ENCODE results near the gene TSHZ2. TPM values are rescaled to one million over a fixed set of nuclear protein-coding genes. Genes with fewer than 3 reads are reported as not detected.

The TSHZ2 gene
- total RNA-seq, 1 donor from 2014 or later: 1.2 TPM

DNA sequence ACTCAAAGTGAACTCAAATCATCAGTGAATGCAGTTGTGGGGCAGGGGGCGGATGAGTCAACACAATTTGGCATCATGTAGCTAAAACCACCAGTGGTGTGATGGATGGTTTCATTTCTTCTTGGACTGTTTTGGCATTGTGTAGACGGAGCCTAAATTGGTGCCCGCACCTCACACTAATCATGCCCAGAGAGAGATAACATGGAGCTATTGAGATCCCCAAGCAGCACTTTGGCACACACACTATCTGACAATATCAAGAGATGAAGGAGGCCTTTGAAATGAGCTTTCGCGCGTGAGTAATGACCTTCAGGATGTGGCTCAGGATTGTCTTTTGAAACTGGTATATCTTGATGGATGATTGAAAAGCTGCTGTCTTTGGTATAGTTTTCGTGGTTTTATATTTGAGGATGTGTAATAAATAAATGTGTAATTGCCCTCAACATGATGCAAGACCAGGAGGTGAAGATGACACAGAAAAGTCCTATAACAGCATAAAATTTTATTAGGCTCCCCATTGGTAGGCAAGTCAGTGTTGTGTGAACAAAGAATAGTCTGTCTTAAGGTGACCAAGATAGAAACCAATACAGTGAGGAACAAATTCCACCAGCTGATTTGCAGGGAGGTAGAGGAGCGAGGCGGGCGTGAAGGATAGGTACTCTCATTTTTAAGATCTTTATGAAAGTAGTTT is 174.2 kb downstream of the TSHZ2 start:
- Mint-ChIP-seq H3K27ac (ENCODE audit: unreplicated experiment) (no peak overlapping the region), H3K9me3 (ENCODE audit: unreplicated experiment) (peaks cover 2% of the 10 kb centered on the region), H3K27me3 (ENCODE audit: low read depth, unreplicated experiment) (no peaks in the 10 kb centered on the region), H3K36me3 (ENCODE audit: low read depth, unreplicated experiment) (no peaks in the 10 kb centered on the region), H3K4me3 (ENCODE audit: unreplicated experiment) (no peak overlapping the region), H3K4me1 (ENCODE audit: low read depth, unreplicated experiment) (peaks cover 6% of the 10 kb centered on the region)
- Histone ChIP-seq H3K9ac (ENCODE audit: low read length) (no peak overlapping the region), H2AFZ (ENCODE audit: low read depth, low read length) (no peak overlapping the region), H3K79me2 (ENCODE audit: insufficient read depth, low read length) (no peaks in the 10 kb centered on the region), H3K4me3 (ENCODE audit: insufficient read depth, low read depth, low read length) (no peak overlapping the region), H3K36me3 (ENCODE audit: insufficient read depth, low read length) (no peaks in the 10 kb centered on the region), H3K9me3 (ENCODE audit: insufficient read depth, low read depth, low read length) (no peaks in the 10 kb centered on the region), H4K20me1 (ENCODE audit: insufficient read depth, low read length) (no peaks in the 10 kb centered on the region), H3K27ac (ENCODE audit: low read depth, low read length) (no peak overlapping the region), H3K4me2 (ENCODE audit: low read length) (no peak overlapping the region), H3K27me3 (ENCODE audit: insufficient read depth, low read length) (peaks cover 3% of the 10 kb centered on the region), H3K4me1 (ENCODE audit: insufficient read depth, low read length) (no peaks in the 10 kb centered on the region)
- no peak for TF ChIP-seq EZH2 (IDR thresholded peaks at IDR 0.05; ENCODE audit: insufficient read depth, low read length)
- TF ChIP-seq, protein P1, sequence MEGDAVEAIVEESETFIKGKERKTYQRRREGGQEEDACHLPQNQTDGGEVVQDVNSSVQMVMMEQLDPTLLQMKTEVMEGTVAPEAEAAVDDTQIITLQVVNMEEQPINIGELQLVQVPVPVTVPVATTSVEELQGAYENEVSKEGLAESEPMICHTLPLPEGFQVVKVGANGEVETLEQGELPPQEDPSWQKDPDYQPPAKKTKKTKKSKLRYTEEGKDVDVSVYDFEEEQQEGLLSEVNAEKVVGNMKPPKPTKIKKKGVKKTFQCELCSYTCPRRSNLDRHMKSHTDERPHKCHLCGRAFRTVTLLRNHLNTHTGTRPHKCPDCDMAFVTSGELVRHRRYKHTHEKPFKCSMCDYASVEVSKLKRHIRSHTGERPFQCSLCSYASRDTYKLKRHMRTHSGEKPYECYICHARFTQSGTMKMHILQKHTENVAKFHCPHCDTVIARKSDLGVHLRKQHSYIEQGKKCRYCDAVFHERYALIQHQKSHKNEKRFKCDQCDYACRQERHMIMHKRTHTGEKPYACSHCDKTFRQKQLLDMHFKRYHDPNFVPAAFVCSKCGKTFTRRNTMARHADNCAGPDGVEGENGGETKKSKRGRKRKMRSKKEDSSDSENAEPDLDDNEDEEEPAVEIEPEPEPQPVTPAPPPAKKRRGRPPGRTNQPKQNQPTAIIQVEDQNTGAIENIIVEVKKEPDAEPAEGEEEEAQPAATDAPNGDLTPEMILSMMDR (IDR thresholded peaks at IDR 0.05; ENCODE audit: insufficient read depth, low read depth, low read length): no peak
- peak; percentile 43 for DNase-seq (ENCODE audit: low read depth)
- FAIRE-seq: no peak

DNA sequence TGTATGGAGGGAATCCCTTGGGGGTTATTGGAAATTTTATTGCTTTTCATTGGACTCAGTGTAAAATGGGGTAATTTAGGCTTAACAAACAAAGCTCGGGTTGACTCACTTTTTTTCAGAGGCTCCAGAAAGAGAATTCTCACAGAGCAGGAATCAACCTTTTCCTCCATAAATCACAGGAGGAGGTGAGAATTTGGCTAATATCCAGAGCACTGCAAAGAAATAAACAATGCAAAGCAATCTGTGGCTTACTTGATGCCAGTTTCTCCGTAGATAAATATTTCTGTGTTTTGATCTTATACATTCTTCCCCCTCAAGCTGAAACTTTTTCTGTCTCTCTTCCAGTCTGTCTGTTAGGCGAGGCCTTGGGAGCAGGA is 176.6 kb downstream of the TSHZ2 start:
- Histone ChIP-seq H2AFZ (ENCODE audit: low read depth, low read length) (no peak overlapping the region), H3K36me3 (ENCODE audit: insufficient read depth, low read length) (no peaks in the 10 kb centered on the region), H3K4me2 (ENCODE audit: low read length) (no peak overlapping the region), H3K27me3 (ENCODE audit: insufficient read depth, low read length) (peaks cover 3% of the 10 kb centered on the region), H3K27ac (ENCODE audit: low read depth, low read length) (no peak overlapping the region), H3K9ac (ENCODE audit: low read length) (no peak overlapping the region), H3K4me3 (ENCODE audit: insufficient read depth, low read depth, low read length) (no peak overlapping the region), H4K20me1 (ENCODE audit: insufficient read depth, low read length) (no peaks in the 10 kb centered on the region), H3K4me1 (ENCODE audit: insufficient read depth, low read length) (no peaks in the 10 kb centered on the region), H3K79me2 (ENCODE audit: insufficient read depth, low read length) (no peaks in the 10 kb centered on the region), H3K9me3 (ENCODE audit: insufficient read depth, low read depth, low read length) (no peaks in the 10 kb centered on the region)
- Mint-ChIP-seq H3K9me3 (ENCODE audit: unreplicated experiment) (no peaks in the 10 kb centered on the region), H3K4me1 (ENCODE audit: low read depth, unreplicated experiment) (peaks cover 6% of the 10 kb centered on the region), H3K4me3 (ENCODE audit: unreplicated experiment) (no peak overlapping the region), H3K36me3 (ENCODE audit: low read depth, unreplicated experiment) (no peaks in the 10 kb centered on the region), H3K27me3 (ENCODE audit: low read depth, unreplicated experiment) (no peaks in the 10 kb centered on the region), H3K27ac (ENCODE audit: unreplicated experiment) (no peak overlapping the region)
- FAIRE-seq: no peak
- TF ChIP-seq, protein P1 (IDR thresholded peaks at IDR 0.05; ENCODE audit: insufficient read depth, low read depth, low read length): no peak
- no peak for TF ChIP-seq EZH2 (IDR thresholded peaks at IDR 0.05; ENCODE audit: insufficient read depth, low read length)
- DNase-seq (ENCODE audit: low read depth): peak; percentile 36

DNA sequence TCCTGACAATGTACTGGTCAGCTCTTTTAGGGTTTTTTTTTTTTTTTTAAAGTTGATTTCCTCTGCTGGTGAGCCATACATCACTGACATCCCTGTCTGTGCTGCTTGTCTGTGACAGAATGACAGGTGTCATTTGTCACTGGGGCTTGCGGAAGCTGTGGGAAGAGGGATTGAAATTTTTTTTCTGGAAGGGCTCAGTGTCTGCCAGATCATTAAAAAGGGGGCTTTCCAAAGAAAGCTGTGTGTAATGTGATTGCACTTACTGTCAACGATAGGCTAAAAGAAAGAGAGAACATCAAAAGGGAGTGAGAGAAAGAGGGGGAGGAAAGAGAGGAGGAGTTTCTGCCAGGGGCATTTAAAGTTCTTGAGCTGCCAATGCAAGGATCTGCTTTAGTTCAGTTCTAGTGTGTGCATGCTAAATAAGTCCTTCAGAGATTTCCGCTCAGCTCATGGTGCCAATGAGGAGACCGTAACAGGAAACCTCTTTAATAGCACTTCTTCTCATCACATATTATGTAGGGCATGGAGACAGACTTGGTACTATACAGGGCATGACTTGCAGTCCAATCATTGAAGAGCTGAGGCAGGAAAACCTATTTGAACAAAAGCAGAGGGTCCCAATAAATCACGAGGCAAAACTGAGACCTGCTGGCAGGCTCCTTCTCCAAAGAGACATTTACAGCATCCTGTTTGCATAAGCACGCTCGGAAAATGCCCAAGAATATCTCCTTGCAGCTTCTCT is 177.2 kb downstream of the TSHZ2 start:
- no peaks in the 10 kb centered on the region for H3K9me3 ChIP-seq (ENCODE audit: insufficient read depth, low read depth, low read length)
- Mint-ChIP-seq H3K27me3 (ENCODE audit: low read depth, unreplicated experiment) (no peaks in the 10 kb centered on the region), H3K4me3 (ENCODE audit: unreplicated experiment) (no peak overlapping the region), H3K27ac (ENCODE audit: unreplicated experiment) (no peak overlapping the region), H3K4me1 (ENCODE audit: low read depth, unreplicated experiment) (peaks cover 6% of the 10 kb centered on the region), H3K9me3 (ENCODE audit: unreplicated experiment) (no peaks in the 10 kb centered on the region), H3K36me3 (ENCODE audit: low read depth, unreplicated experiment) (no peaks in the 10 kb centered on the region)
- no peak overlapping the region for H3K4me3 ChIP-seq (ENCODE audit: insufficient read depth, low read depth, low read length)
- no peak overlapping the region for H3K9ac ChIP-seq (ENCODE audit: low read length)
- no peak for FAIRE-seq
- no peak overlapping the region for H2AFZ ChIP-seq (ENCODE audit: low read depth, low read length)
- no peak for DNase-seq (ENCODE audit: low read depth)
- TF ChIP-seq, protein P1 (IDR thresholded peaks at IDR 0.05; ENCODE audit: insufficient read depth, low read depth, low read length): no peak
- no peak for TF ChIP-seq EZH2 (IDR thresholded peaks at IDR 0.05; ENCODE audit: insufficient read depth, low read length)
- no peaks in the 10 kb centered on the region for H4K20me1 ChIP-seq (ENCODE audit: insufficient read depth, low read length)
- no peak overlapping the region for H3K4me2 ChIP-seq (ENCODE audit: low read length)
- H3K27me3 ChIP-seq (ENCODE audit: insufficient read depth, low read length): peaks cover 3% of the 10 kb centered on the region
- no peaks in the 10 kb centered on the region for H3K4me1 ChIP-seq (ENCODE audit: insufficient read depth, low read length)
- H3K36me3 ChIP-seq (ENCODE audit: insufficient read depth, low read length): no peaks in the 10 kb centered on the region
- H3K79me2 ChIP-seq (ENCODE audit: insufficient read depth, low read length): no peaks in the 10 kb centered on the region
- no peak overlapping the region for H3K27ac ChIP-seq (ENCODE audit: low read depth, low read length)

All from astrocyte (in vitro differentiated cells and primary cell).